ENCODE measurements around the gene ZNF681. TPM values are rescaled to one million over a fixed set of nuclear protein-coding genes. Genes with fewer than 3 reads are reported as not detected.

Gene ZNF681
- polyA plus RNA-seq, 1 of the 3 experiments (the other 2 are of a cell fraction): 0.38 TPM

GRCh38 chr19:23771761-23772674, 13.3 kb upstream of the ZNF681 start:
- Histone ChIP-seq H3F3A (replicated peaks; ENCODE audit: insufficient read depth) (no peaks in the 10 kb centered on the region), H3K4me1 (ENCODE audit: control insufficient read depth in 1 of 2, insufficient read depth in 2 of 2, low read depth in 1 of 2, low read length in 1 of 2) (peaks cover 0 to 4% of the 10 kb centered on the region in 2 experiments; a peak in 1 of 4 replicates), H3K4me3 (ENCODE audit: low read depth in 2 of 2, low read length in 1 of 2) (no peak overlapping the region), H3K9me2 (no peaks in the 10 kb centered on the region), H3K9me3 (no peaks in the 10 kb centered on the region), H3K36me3 (replicated peaks in 1 of 2; ENCODE audit: control insufficient read depth in 1 of 2, insufficient read depth in 2 of 2, low read length in 1 of 2) (peaks cover 3 to 5% of the 10 kb centered on the region in 2 experiments), H3K79me2 (ENCODE audit: insufficient read depth) (peaks cover 18% of the 10 kb centered on the region; the same call in 1 of the 2 replicates), H3K9ac (no peak overlapping the region), H2AFZ (ENCODE audit: low read depth) (no peak overlapping the region), H3K27ac (ENCODE audit: low read depth in 2 of 2, low read length in 1 of 2) (no peak overlapping the region), H4K20me1 (ENCODE audit: insufficient read depth) (no peaks in the 10 kb centered on the region), H3K27me3 (ENCODE audit: insufficient read depth) (no peaks in the 10 kb centered on the region), H3K4me2 (no peak overlapping the region)
- ChIA-PET POLR2A (no interaction called here), CTCF (no interaction called here)
- DNase-seq: no peak
- 91% methylated on average over 4 of the region's 4 CpGs for WGBS (ENCODE audit: low lambda C conversion rate)
- no peak for TF ChIP-seq PBX3 (IDR thresholded peaks at IDR 0.05)
- TF ChIP-seq FOXM1 (IDR thresholded peaks at IDR 0.05; ENCODE audit: low read depth): no peak
- no peak for TF ChIP-seq RCOR1 (IDR thresholded peaks at IDR 0.05; ENCODE audit: low read length)
- TF ChIP-seq USF1 (IDR thresholded peaks at IDR 0.05; ENCODE audit: borderline replicate concordance, low read depth): no peak
- TF ChIP-seq RAD21 (IDR thresholded peaks at IDR 0.05; ENCODE audit: low read length): no peak
- TF ChIP-seq SIN3A (IDR thresholded peaks at IDR 0.05; ENCODE audit: borderline replicate concordance, low read depth, low read length): no peak
- TF ChIP-seq NFIC (IDR thresholded peaks at IDR 0.05; ENCODE audit: borderline replicate concordance): no peak
- no peak for TF ChIP-seq TEAD4 (IDR thresholded peaks at IDR 0.05; ENCODE audit: borderline replicate concordance, insufficient read depth)

- WGBS (ENCODE audit: low lambda C conversion rate): 83% methylated on average over 2 of the region's 2 CpGs
- Histone ChIP-seq H3K27ac (ENCODE audit: low read depth in 2 of 2, low read length in 1 of 2) (no peak overlapping the region), H3K27me3 (ENCODE audit: insufficient read depth) (no peaks in the 10 kb centered on the region), H3F3A (replicated peaks; ENCODE audit: insufficient read depth) (no peaks in the 10 kb centered on the region), H3K4me2 (no peak overlapping the region), H3K9me3 (no peaks in the 10 kb centered on the region), H4K20me1 (ENCODE audit: insufficient read depth) (no peaks in the 10 kb centered on the region), H3K4me3 (ENCODE audit: low read depth in 2 of 2, low read length in 1 of 2) (no peak overlapping the region), H3K79me2 (ENCODE audit: insufficient read depth) (peaks cover 20% of the 10 kb centered on the region; the same call in 1 of the 2 replicates), H3K4me1 (ENCODE audit: control insufficient read depth in 1 of 2, insufficient read depth in 2 of 2, low read depth in 1 of 2, low read length in 1 of 2) (peaks cover 0 to 4% of the 10 kb centered on the region in 2 experiments; a peak in 1 of 4 replicates), H3K9ac (no peak overlapping the region), H2AFZ (ENCODE audit: low read depth) (no peak overlapping the region), H3K36me3 (replicated peaks in 1 of 2; ENCODE audit: control insufficient read depth in 1 of 2, insufficient read depth in 2 of 2, low read length in 1 of 2) (peaks cover under 1 to 3% of the 10 kb centered on the region in 2 experiments), H3K9me2 (no peaks in the 10 kb centered on the region)
- ChIA-PET POLR2A (no interaction called here), CTCF (no interaction called here)
- no peak for DNase-seq
- no peak for TF ChIP-seq ELF1 (IDR thresholded peaks at IDR 0.05)
- TF ChIP-seq GABPA (IDR thresholded peaks at IDR 0.05; ENCODE audit: low read depth): no peak
- TF ChIP-seq RFX5 (IDR thresholded peaks at IDR 0.05; ENCODE audit: low read length): no peak
- no peak for TF ChIP-seq TCF12 (IDR thresholded peaks at IDR 0.05)
- no peak for TF ChIP-seq TAF1 (IDR thresholded peaks at IDR 0.05; ENCODE audit: borderline replicate concordance, low read depth, low read length)
- no peak for TF ChIP-seq MAX (IDR thresholded peaks at IDR 0.05; ENCODE audit: low read depth)
- TF ChIP-seq RCOR1 (IDR thresholded peaks at IDR 0.05; ENCODE audit: low read length): no peak
- no peak for TF ChIP-seq MXI1 (IDR thresholded peaks at IDR 0.05; ENCODE audit: low read depth, low read length)
- TF ChIP-seq GATA2 (CRISPR knock-in tag; IDR thresholded peaks at IDR 0.05): no peak
- no peak for TF ChIP-seq NRF1 (IDR thresholded peaks at IDR 0.05; ENCODE audit: low read depth, low read length)
These were observed 12.6 kb upstream of the ZNF681 start for GRCh38 chr19:23771316-23771715.

All from SK-N-SH (cell line).